GM18868 (cell line): Measurements from ENCODE around the gene PRRT1.

ENCODE experiments used
- ATAC-seq: cut with Tn5 transposase; IDR thresholded peaks from one replicate; pipeline ENCODE4 v1.9.1; 2021; ENCODE audit warnings: mild to moderate bottlenecking, moderate library complexity; ENCODE audit not compliant: unreplicated experiment

The PRRT1 gene

GRCh38 chr6:32127717-32128592, 23.8 kb downstream of the PRRT1 start, which contains the start of gene ATF6B:
ATF6B (minus strand) TSS chr6:32128246; CDS start chr6:32128207, 39 bp downstream.
- peak; percentile 86 for ATAC-seq

- no peak for ATAC-seq
These were observed 24.4 kb downstream of the PRRT1 start for GRCh38 chr6:32127409-32127716.

GRCh38 chr6:32126880-32127279, 24.9 kb downstream of the PRRT1 start:
- ATAC-seq = no peak

DNA sequence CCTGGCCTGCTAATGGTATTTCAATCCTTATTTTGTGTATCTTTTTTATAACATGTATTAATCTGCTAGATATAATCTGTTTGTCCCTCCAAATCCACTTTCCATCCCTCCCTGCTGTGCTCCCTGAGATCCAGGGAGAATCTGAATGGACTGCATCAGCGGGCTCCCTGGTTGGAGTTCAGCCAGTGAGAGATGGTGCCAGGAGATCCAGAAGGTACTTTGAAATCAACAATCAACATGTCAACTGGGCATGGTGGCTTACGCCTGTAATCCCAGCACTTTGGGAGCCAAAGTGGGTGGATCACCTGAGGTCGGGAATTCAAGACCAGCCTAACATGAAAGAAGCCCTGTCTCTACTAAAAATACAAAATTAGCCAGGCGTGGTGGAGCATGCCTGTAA, 28.1 kb downstream of the PRRT1 start:
- no peak for ATAC-seq

- no peak for ATAC-seq
These were observed 31.1 kb downstream of the PRRT1 start for GRCh38 chr6:32120573-32121059.

- no peak for ATAC-seq
These were observed 32.7 kb downstream of the PRRT1 start for GRCh38 chr6:32118782-32119628.

DNA sequence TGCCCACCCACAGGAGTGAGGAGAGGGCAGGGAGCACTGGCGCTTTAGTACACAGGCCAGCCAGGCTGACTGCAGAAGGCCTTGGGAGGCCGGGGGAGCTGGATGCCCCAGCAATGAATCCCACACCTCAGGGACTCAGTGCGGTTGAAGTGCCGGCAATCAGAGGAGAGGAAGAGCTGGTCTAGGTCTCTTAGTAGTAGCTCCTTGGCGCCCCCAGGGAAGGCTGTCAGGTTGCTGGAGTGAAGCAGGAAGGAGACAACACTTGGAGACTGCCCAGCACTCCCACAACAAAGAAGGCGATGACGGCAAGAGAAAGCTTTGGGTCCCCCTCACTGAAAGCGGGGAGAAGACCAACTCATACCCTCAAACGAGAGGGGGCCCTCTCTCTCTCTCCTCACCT, 34.3 kb downstream of the PRRT1 start:
- no peak for ATAC-seq

DNA sequence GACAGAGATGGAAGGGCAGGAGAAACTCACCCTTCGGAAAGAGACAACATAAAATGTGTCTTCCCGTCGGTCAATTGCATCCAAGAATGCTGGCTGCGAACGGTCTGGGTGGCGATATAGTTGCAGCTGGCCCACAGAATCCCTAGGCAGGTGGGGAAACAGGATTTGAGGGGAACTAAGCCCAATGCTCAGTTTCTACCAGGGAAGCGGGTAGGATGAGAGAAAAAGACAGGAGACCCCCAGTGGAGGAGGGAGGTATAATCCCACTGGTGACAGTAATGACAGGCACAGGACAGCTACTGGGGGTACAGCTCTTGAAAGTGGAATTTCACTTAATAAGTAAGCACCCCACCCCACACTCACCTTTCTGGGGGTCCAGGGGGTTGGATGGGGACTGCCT, 35.1 kb downstream of the PRRT1 start:
- ATAC-seq = no peak

GRCh38 chr6:32115623-32116022, 36.1 kb downstream of the PRRT1 start:
- ATAC-seq = no peak

DNA sequence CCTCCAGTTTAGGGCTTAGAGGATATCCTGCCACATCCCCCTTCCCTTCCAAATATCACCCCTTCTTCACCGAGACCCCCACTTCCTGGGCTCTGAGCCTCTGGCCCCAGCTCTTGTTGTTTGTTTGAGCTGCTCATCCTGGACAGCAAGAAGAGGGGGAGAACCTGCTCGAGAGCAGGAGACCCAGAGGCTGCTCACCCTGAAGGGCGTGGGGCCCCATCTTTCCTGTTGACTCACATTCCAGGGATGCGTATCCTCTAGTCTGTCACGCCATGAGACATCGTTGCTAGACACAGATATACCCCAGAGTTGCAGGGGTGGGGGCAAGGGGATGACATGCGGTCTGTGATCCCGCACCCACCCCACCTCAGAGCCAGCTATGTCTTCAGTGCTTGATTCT, 36.9 kb downstream of the PRRT1 start:
- no peak for ATAC-seq

DNA sequence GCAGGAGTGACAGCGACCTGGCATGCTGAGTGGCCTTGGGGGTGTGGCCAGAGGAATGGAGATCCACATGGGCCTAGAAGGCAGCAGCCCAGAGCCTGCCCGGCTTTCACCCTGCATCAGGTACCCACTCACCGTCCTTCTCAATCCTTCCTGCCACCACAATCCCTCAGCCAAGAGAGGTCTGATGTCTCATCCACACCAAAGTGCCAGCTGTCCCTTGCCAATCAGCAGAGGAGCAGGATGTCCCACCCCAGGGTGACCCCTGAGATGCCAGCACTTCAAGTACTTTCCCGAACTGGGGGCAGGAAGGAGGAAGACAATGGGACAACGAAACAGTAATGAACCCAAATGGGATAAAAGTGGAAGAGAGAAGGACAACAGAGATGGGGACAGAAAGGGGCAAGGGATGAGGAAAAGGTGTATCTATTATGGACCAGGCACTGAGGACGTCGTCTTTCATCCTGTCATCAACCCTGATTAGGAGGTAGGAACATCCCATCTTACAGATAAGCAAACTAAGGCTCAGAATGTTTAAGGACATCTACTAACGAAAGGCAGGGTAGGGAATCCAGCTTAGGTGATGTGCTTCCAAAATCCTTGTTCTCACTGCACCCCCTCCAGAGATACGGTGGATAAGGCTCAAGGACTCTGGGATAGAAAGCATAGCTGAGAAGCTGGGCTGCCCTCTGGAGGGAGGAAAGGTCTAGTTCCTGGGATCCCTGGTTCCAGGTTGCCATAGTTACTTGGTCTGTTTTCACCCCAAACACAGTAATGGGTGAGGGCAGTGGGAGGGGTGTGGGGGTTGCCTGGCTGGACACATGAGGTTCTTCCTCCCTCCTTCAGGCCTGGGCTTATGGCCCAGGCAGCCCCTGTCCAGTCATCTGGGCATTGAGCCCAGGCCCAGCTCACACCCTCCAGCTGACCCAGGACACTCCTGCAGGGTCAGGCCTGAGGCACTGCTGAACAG, 38.1 kb downstream of the PRRT1 start:
- no peak for ATAC-seq

GRCh38 chr6:32112431-32112980, 39.2 kb downstream of the PRRT1 start:
- no peak for ATAC-seq

GRCh38 chr6:32111424-32112066, 40.2 kb downstream of the PRRT1 start:
- no peak for ATAC-seq

DNA sequence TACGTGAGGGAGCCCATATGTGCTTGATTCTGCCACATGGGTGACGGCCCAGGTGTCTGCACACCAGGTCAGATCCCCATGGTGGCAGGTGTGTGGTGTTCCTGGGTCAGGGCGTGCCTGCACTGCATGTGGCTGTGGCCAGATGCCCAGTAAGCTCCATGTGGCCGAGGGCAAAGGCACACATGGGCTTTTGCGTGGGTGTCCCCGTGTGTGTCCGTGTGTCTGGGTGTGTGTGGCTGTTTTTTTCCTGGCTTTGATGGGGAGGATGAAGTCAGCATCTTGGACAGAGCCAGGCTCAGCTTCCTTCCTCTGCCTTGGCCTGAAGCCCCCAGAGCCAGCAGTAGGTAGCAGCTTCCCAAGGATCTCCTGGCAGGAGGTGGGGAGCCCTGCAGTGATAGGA, 41.1 kb downstream of the PRRT1 start:
- no peak for ATAC-seq

DNA sequence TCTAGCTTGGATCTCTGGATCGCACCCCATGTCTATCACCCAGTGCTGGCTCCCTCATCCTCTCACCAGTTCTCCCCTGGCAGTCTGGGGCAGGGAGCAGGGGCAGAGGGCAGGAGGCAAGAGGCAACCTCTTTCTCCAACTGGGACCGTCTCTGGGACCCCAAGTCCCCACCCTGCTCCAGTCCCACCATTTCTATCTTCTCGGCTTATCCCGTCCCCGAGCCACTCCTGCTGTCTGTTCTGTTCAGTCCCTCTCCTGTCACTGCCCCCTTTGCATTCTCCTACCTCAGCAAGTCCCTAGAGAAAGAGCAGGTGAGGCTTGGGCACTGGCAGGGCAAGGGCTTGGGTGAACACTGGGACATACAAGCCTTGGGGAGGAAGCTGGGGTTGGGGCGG, 42.0 kb downstream of the PRRT1 start:
- no peak for ATAC-seq

- no peak for ATAC-seq
These were observed 42.5 kb downstream of the PRRT1 start, which contains the start of gene TNXB for GRCh38 chr6:32109114-32109764. TNXB (minus strand) TSS chr6:32109338; CDS start chr6:32098198, 11,140 bp downstream.

- no peak for ATAC-seq
These were observed 43.0 kb downstream of the PRRT1 start for GRCh38 chr6:32108727-32109113.

- ATAC-seq = no peak
These were observed 43.6 kb downstream of the PRRT1 start for GRCh38 chr6:32108094-32108627.

- ATAC-seq = no peak
These were observed 44.3 kb downstream of the PRRT1 start for GRCh38 chr6:32107406-32107805.
